Cardiac fibroblast (primary cell): Measurements from ENCODE around the gene PCDHA1.
"Not testable (repeated sequence)": the region's sequence is repeated elsewhere in the genome, so short reads cannot be mapped to it uniquely, and the experiment has no call there.

Experiments used
- DNase-seq, 2 donors: peaks; one replicate each; pipeline versions ENCODE4 v3.0.0 to v3.0.0-alpha.2; 2010; ENCODE audit warnings: low read depth in 2 of 2
- H3K4me3 ChIP-seq, 2 donors: replicated peaks in 1 of 2; 1 replicate in 1 of 2; 2 replicates in 1 of 2; pipeline ENCODE4 v1.5.1; 2011; ENCODE audit warnings: low read depth in 2 of 2, low read length in 2 of 2, mild to moderate bottlenecking in 2 of 2, moderate library complexity in 1 of 2
- CTCF ChIP-seq: IDR thresholded peaks from one replicate; pipeline ENCODE4 v1.5.1; 2011; ENCODE audit warnings: low read depth, mild to moderate bottlenecking, low read length, inconsistent platforms

Gene PCDHA1

GRCh38 chr5:140821375-140822280 is 35.7 kb downstream of the PCDHA1 start, which contains the start of gene PCDHA5:
Gene PCDHA5, plus strand, starts transcription at chr5:140821613.
- peak; percentile 46 for TF ChIP-seq CTCF
- H3K4me3 ChIP-seq = no peak within 1 kb of the TSS
- DNase-seq = peak; percentile 3 to 37

GRCh38 chr5:140822281-140822629 is 36.3 kb downstream of the PCDHA1 start:
- no peak for DNase-seq
- H3K4me3 ChIP-seq = no peak overlapping the region
- TF ChIP-seq CTCF = no peak

GRCh38 chr5:140822969-140823368 is 37.0 kb downstream of the PCDHA1 start:
- not testable (repeated sequence) for DNase-seq, H3K4me3 ChIP-seq

GRCh38 chr5:140823475-140823874 is 37.5 kb downstream of the PCDHA1 start:
- no peak for TF ChIP-seq CTCF
- H3K4me3 ChIP-seq = no peak overlapping the region
- DNase-seq = no peak

- no peak for TF ChIP-seq CTCF
- DNase-seq = peak in 1 of 2 donors; percentile 8
- H3K4me3 ChIP-seq = no peak within 1 kb of the TSS
Measured at GRCh38 chr5:140827704-140828361, 41.9 kb downstream of the PCDHA1 start, which contains the start of gene PCDHA6. Gene PCDHA6, plus strand, starts transcription at chr5:140827960. Its CDS starts 132 bp downstream, at chr5:140828092.

- no peak for DNase-seq
- no peak for TF ChIP-seq CTCF
- no peak overlapping the region for H3K4me3 ChIP-seq
Measured at GRCh38 chr5:140828362-140828737, 42.4 kb downstream of the PCDHA1 start.

- not testable (repeated sequence) for H3K4me3 ChIP-seq, DNase-seq
Measured at GRCh38 chr5:140829511-140830501, 43.9 kb downstream of the PCDHA1 start.
